ENCODE results near the gene NAP1L4.

The NAP1L4 gene

DNA sequence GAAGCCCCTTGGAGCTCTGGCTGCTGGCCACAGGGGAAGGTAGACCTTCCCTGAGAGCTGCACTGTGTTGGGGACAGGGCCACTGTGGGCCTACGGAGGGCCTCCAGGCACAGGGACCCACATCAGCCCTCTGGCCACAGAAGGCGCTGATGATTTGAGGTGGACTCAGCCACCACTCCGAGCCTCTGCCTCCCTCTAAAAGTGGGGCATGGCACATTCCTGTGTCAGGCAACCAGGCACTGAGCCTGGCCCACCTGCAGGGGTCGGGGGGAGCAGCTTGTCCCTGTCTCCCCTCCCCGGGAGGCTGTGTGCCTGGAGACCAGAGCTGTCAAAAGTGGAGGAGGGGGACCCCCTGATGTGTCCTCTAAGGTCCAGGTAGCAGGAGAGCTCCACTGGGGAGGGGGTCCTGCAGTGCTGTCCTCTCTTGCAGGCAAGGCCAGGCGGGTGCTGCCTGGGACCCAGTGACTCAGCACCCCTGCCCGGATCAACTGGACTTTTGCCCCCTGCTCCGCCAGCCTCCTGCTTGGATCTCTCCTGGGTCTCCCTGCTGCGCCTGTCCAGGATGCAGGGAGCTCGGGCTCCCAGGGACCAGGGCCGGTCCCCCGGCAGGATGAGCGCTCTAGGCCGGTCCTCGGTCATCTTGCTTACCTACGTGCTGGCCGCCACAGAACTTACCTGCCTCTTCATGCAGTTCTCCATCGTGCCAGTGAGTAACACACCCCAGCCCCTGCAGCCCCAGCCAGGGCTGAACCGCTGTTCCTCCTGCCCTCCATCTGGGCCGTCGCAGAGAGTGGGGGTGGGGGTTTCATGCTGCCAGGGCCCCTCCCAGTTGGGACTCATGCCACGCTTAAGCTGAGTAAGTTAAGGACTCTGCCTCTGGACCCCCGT lies 89.1 kb downstream of the NAP1L4 start:
- no peak for DNase-seq

DNA sequence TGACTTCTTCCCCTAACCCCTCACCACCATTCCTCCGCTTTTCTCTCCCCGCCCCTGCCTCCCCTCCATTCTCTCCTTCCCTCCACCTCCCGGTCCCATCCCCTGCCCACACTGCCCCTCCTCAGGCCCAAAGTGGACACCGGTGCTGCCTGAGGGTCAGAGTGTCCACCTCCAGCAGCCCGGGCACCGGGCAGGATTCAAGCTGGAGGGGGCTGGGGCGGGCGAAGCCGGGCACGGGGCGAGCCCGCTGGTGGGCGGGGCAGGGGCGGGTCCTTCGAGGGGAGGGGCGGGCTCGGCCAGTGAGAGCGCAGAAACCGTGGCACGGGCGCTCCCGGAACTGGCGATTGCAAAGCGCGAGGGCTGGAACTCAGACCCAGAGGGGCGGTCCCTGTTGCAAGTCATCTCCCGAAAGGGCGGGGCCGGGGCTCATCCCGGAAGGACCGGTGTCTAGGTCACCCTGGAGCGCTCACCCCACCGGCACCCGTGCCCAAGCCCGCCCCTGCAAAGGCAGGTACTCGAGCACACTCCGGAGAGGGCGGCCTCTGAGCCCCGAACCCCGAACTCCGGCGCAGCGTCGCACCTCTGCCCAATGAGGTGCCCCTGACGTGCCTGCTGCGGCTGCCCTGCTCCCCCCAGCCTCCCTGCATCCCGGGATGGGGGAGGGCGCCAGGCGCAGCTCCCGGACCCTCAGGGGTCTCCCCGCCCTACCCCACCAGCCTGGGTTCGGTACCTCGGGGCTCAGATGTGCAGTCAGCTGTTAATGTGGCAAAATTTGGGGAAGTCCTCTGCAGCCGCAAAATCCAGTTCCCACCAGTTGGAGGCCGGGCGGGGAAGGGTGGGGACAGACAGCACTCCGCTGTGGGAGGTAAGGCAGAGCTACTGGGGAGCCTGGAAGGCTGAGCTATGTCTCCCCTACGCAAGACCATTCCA lies 90.0 kb downstream of the NAP1L4 start:
- DNase-seq = peak; percentile 94

DNA sequence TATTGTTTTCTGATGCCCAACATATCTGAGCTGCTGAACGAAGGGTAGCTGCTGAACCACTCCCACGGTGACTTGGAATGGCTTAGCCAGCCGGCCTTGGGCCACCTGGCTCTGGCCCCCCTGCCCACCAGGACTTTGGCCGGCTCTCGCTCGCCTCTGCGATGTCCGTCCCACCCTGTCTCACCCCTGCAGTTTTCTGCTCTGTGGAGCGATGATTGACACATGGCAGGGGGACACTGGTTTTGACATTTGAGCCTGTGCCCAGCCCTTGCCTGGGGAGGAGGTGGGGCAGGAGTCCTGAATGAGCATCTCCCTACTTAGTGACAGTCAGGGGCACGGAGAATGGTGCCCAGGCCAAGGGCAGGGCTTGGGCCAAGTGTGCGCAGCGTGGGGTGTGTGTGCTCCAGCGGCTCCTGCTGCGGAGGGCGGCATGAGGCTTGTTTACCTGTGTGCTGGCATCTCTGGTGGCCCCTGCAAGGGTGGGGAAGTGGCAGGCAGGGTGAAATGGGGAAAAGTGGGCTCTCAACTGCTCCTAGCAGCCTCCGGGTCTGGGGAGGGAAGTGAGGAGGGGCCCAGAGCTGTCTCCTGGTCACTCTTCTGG lies 90.8 kb downstream of the NAP1L4 start:
- no peak for DNase-seq

DNA sequence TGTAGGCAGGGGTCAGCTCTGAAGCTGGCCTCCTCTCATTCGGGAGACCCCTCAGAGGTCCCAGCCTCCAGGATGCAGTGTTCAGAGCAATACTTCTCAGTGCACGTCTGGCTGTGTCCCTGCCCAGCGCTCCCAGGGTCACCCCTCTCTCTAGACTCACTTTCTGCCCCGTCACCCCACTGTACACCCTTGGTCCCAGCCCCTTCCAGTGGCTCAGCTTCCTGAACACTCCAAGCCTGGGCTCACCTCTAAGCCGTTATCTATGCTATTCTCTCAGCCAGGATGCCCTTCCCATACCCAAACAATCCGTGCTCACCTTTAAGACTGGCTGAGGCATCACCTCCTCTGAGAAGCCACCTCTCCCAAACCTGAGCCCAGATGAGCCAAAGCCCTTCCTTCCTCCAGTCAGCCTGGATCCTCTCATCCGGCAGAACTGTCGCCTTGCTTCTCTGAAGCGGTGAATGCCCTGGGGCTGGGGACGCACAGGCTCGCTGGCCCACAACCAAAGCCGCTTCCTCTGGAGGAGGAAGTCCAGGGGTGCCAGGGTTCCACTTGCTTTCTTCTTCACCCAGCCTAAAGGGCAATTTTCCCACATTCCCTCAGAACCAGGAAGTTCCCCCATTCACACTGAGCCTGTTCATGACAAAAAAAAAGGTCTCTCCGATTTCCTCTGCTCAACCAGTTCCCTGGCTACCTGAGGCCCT lies 92.9 kb downstream of the NAP1L4 start:
- no peak for DNase-seq

DNA sequence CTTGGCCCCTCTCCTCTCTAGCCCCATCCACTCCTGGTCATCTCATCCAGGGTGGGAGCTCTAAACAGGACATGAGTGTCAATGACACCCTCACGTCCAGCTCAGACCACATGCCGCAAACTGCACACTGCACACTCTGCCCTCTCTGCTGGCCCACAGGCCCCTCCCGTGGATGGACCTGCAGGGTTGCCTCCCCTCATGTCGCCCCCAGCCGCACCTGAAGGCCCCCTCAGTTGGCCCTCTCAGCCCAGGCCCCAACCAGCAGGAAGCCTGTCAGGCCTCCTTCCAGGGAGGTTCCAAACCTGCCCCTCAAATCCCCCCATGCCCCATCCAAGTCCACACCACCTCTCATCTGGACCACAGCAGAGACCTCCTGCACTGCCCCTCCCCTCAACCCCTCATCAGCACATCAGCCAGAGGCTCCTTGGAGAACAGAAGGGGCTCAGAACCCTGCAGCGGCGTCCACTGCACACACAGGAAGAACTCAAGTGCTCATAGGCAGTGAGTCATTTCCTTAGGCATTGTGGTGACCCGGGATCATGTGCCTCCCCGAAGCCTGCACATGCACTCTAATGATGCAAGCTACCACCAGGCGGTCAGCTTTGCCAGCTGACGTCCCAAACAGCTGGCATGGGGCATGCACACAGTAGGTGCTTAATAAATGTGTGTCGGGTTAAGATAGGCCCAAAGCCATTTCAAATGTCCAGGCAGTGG lies 93.6 kb downstream of the NAP1L4 start:
- DNase-seq = peak; percentile 62

DNA sequence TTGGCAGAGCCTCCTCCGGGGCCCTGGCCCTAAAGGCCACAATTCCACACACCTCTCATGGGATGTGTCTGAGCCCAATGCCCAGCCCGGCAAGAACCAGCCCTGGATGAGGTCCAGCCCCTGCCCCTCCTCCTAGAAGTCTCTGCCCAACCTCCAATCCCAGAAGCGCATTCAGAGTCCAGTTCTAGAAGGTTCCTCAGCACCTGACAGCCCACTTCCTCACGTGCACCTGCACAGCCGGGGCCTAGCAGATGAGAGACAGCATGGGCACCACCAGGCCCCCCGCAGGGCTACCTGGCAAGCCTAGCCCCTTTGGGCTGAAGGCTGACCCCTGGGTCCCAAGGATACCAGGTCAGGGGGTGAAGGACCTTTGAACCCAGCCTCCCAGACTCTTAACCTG lies 95.1 kb downstream of the NAP1L4 start:
- DNase-seq = no peak

DNA sequence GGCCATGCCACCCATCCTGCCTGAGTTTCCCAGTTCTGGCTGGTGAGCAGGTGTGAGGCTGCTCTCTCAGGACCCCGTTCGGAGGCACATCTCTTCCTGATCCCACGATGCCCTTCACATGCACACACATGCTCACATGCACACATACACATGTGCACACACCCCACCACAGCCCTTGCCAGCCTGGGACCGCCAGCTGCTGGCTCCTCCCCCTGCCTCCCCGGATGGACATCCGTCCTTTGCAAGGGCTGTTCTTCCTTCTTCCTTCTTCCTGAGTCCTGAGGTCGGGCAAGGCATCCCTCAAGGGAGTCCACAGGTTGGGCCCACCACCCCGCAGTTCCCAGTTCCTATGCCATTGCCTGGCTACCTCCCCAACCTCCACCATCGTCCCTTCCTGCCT lies 96.1 kb downstream of the NAP1L4 start:
- DNase-seq = no peak

Data from femur (tissue), 1 donor.